Measurements from ENCODE around the gene ACER3.

The ACER3 gene

DNA sequence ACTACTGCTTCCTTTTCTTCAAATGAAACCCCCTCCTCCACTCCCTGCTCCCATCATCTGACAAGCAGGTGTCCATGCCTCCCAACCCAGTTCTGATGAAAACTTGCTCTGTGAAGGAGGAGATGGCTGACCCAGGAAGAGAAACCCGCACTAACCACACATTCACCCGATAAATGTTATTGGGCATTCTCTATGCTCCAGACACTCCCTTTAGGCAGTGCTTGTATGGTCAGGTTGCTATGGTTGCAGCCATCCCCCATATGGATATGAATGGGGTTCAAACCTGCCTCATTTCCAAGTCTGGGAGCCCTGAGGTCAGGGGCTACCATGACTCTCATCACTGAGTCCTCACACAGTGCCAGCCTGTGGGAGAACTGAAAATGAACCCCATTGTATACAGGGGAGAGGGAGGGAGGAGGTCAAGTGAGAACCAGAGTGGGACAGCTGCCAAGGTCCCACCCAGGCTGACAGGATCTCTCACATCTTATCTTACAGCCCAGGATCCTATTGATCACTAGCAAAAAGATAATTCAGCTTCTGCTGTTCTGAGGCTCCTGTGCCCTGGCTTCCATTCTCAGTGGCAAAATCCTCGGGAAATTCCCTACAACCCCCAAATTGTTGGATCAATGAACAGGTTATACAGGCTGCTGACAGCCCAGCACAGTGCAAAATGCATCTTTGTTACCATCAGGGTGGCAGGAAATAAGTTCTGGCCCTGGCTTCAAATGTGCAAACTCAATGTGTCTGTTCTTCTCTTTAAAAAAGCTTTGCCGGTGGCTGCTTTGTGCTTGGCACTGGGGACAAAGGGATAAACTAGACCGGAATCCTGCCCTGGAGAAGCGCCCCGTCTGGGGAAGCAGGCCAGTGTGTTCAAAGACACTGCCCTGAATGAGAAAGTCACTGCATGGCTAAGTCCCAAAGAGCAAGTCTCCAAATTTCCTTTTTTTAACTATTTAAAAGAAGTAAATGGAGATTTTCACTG lies 22.7 kb upstream of the ACER3 start:
- no peaks in the 10 kb centered on the region for H3K9me3 ChIP-seq (ENCODE audit: insufficient read depth, low read length)
- H3K4me3 ChIP-seq (ENCODE audit: low read length), result no peak overlapping the region
- H3K27ac ChIP-seq (ENCODE audit: low read length), result no peak overlapping the region

DNA sequence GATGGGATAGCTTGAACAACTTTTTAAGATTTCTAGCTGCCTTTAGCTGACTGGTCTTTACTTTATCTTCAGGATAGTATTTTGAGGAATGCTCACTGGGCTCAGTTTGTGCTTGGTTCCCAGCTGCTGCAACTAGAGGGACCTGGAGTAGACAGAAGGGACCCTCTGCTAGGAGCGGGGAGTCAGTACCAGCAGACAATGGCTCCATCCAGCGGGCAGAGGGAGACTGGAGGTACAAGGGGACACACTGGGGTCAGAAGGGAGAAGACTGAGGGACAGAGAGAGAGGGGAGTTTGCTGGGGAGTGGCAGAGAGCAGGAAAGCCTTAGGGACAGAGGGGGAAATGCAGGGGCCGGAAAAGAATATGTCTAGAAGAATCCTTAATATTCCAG lies 22.0 kb upstream of the ACER3 start:
- TF ChIP-seq EZH2phosphoT487 (IDR thresholded peaks at IDR 0.05; ENCODE audit: low read depth), result no peak
- TF ChIP-seq, protein P1, sequence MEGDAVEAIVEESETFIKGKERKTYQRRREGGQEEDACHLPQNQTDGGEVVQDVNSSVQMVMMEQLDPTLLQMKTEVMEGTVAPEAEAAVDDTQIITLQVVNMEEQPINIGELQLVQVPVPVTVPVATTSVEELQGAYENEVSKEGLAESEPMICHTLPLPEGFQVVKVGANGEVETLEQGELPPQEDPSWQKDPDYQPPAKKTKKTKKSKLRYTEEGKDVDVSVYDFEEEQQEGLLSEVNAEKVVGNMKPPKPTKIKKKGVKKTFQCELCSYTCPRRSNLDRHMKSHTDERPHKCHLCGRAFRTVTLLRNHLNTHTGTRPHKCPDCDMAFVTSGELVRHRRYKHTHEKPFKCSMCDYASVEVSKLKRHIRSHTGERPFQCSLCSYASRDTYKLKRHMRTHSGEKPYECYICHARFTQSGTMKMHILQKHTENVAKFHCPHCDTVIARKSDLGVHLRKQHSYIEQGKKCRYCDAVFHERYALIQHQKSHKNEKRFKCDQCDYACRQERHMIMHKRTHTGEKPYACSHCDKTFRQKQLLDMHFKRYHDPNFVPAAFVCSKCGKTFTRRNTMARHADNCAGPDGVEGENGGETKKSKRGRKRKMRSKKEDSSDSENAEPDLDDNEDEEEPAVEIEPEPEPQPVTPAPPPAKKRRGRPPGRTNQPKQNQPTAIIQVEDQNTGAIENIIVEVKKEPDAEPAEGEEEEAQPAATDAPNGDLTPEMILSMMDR (IDR thresholded peaks at IDR 0.05; ENCODE audit: low read depth, low read length), result peak; percentile 14; the same call in 1 of the 2 replicates
- H3K4me1 ChIP-seq (ENCODE audit: low read length), result peaks cover 8% of the 10 kb centered on the region
- H3K36me3 ChIP-seq (replicated peaks; ENCODE audit: low read depth, low read length), result no peaks in the 10 kb centered on the region
- H3K79me2 ChIP-seq (ENCODE audit: low read length), result no peaks in the 10 kb centered on the region
- H3K27me3 ChIP-seq (ENCODE audit: low read depth, low read length), result peaks cover 47% of the 10 kb centered on the region
- no peak overlapping the region for H3K9ac ChIP-seq (ENCODE audit: low read length)
- no peaks in the 10 kb centered on the region for H4K20me1 ChIP-seq (ENCODE audit: insufficient read depth, low read length)
- no peak overlapping the region for H3K27ac ChIP-seq (ENCODE audit: low read length)
- H3K4me3 ChIP-seq (ENCODE audit: low read length), result no peak overlapping the region
- no peak overlapping the region for H2AFZ ChIP-seq (ENCODE audit: low read depth, low read length)
- H3K9me3 ChIP-seq (ENCODE audit: insufficient read depth, low read length), result no peaks in the 10 kb centered on the region
- no peak overlapping the region for H3K4me2 ChIP-seq (ENCODE audit: low read length)

More for the DNA sequence above, 22.7 kb upstream of the ACER3 start:
- Histone ChIP-seq H3K9ac (ENCODE audit: low read length) (no peak overlapping the region), H2AFZ (ENCODE audit: low read depth, low read length) (0 out of 2 replicates have a peak overlapping the region, but pooled peaks have one; percentile 24), H3K79me2 (ENCODE audit: low read length) (no peaks in the 10 kb centered on the region), H3K27me3 (ENCODE audit: low read depth, low read length) (peaks cover 47% of the 10 kb centered on the region), H3K36me3 (replicated peaks; ENCODE audit: low read depth, low read length) (no peaks in the 10 kb centered on the region), H3K4me1 (ENCODE audit: low read length) (peaks cover 8% of the 10 kb centered on the region), H4K20me1 (ENCODE audit: insufficient read depth, low read length) (no peaks in the 10 kb centered on the region), H3K4me2 (ENCODE audit: low read length) (no peak overlapping the region; the same call in 1 of the 2 replicates)
- TF ChIP-seq EZH2phosphoT487 (IDR thresholded peaks at IDR 0.05; ENCODE audit: low read depth), result no peak
- TF ChIP-seq, protein P1 (IDR thresholded peaks at IDR 0.05; ENCODE audit: low read depth, low read length), result no peak

DNA sequence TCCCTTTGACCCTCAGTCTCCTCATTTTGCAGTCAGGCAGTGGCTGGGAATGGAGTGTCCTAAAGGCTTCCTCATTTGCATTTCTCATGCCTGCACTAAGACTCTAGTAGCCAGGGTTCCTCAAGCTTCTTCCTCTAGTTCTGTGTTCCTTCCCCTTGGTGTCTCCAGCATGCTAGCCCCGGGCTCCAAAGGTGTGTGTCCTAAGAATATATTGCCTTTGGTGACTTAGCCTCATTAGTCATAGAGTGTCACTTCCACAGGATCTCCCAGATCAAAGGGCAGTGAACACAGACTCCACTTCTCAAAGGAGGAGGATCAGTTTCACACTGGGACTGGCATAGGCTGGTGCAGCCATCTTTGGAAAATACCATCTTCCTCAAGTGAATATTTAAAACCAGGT lies 21.4 kb upstream of the ACER3 start:
- H3K27me3 ChIP-seq (ENCODE audit: low read depth, low read length), result peaks cover 47% of the 10 kb centered on the region
- peaks cover 8% of the 10 kb centered on the region for H3K4me1 ChIP-seq (ENCODE audit: low read length)
- no peak overlapping the region for H2AFZ ChIP-seq (ENCODE audit: low read depth, low read length)
- no peak overlapping the region for H3K9ac ChIP-seq (ENCODE audit: low read length)
- H3K9me3 ChIP-seq (ENCODE audit: insufficient read depth, low read length), result no peaks in the 10 kb centered on the region
- no peak for TF ChIP-seq EZH2phosphoT487 (IDR thresholded peaks at IDR 0.05; ENCODE audit: low read depth)
- TF ChIP-seq, protein P1 (IDR thresholded peaks at IDR 0.05; ENCODE audit: low read depth, low read length), result no peak
- H3K27ac ChIP-seq (ENCODE audit: low read length), result no peak overlapping the region
- no peaks in the 10 kb centered on the region for H3K79me2 ChIP-seq (ENCODE audit: low read length)
- H3K4me3 ChIP-seq (ENCODE audit: low read length), result no peak overlapping the region
- no peaks in the 10 kb centered on the region for H3K36me3 ChIP-seq (replicated peaks; ENCODE audit: low read depth, low read length)
- H4K20me1 ChIP-seq (ENCODE audit: insufficient read depth, low read length), result no peaks in the 10 kb centered on the region
- H3K4me2 ChIP-seq (ENCODE audit: low read length), result no peak overlapping the region

DNA sequence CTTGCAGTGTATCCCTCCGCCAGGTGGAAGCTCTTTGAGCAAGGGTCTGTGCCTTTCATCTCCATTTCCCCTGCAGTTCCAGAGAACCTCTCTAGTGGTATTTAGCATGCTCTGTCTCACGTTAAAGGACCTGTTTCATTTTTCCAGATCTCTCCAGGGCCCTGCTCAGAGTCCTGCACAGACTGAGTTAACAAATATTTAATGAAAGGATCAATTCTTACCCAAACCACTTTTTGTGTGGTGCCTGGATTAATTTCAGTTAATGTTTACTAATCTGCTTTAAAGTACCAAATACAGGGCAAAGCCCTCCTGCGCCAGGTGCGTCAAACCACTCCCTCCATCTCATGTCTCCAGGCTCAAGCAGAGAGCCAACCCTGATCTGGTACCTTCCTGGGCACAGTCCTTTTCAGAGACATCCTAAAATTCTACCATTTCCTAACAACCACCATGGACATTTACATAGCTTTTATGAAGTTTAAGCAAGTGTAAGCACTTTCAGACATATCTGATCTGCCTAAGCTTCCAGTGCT lies 18.7 kb upstream of the ACER3 start:
- Histone ChIP-seq H3K9ac (ENCODE audit: low read length) (no peak overlapping the region), H3K36me3 (replicated peaks; ENCODE audit: low read depth, low read length) (no peaks in the 10 kb centered on the region), H3K4me3 (ENCODE audit: low read length) (no peak overlapping the region), H3K9me3 (ENCODE audit: insufficient read depth, low read length) (no peaks in the 10 kb centered on the region), H4K20me1 (ENCODE audit: insufficient read depth, low read length) (no peaks in the 10 kb centered on the region), H3K4me1 (ENCODE audit: low read length) (peaks cover 8% of the 10 kb centered on the region), H3K79me2 (ENCODE audit: low read length) (no peaks in the 10 kb centered on the region), H3K27me3 (ENCODE audit: low read depth, low read length) (peaks cover 47% of the 10 kb centered on the region), H3K4me2 (ENCODE audit: low read length) (no peak overlapping the region), H2AFZ (ENCODE audit: low read depth, low read length) (no peak overlapping the region), H3K27ac (ENCODE audit: low read length) (no peak overlapping the region)
- TF ChIP-seq, protein P1 (IDR thresholded peaks at IDR 0.05; ENCODE audit: low read depth, low read length), result no peak
- TF ChIP-seq EZH2phosphoT487 (IDR thresholded peaks at IDR 0.05; ENCODE audit: low read depth), result no peak
